Measurements from ENCODE around the gene KIF25.
"Not testable (repeated sequence)": the region's sequence is repeated elsewhere in the genome, so short reads cannot be mapped to it uniquely, and the experiment has no call there.

DNA sequence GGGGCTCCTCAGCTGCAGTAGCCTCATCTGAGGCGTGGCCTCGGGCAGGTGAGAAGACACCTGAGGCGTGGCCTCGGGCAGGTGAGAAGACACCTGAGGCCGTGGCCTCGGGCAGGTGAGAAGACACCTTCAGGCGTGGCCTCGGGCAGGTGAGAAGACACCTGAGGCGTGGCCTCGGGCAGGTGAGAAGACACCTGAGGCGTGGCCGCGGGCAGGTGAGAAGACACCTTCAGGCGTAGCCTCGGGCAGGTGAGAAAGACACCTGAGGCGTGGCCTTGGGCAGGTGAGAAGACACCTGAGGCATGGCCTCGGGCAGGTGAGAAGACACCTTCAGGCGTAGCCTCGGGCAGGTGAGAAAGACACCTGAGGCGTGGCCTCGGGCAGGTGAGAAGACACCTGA lies 4.0 kb downstream of the KIF25 start:
- TF ChIP-seq, protein P1, sequence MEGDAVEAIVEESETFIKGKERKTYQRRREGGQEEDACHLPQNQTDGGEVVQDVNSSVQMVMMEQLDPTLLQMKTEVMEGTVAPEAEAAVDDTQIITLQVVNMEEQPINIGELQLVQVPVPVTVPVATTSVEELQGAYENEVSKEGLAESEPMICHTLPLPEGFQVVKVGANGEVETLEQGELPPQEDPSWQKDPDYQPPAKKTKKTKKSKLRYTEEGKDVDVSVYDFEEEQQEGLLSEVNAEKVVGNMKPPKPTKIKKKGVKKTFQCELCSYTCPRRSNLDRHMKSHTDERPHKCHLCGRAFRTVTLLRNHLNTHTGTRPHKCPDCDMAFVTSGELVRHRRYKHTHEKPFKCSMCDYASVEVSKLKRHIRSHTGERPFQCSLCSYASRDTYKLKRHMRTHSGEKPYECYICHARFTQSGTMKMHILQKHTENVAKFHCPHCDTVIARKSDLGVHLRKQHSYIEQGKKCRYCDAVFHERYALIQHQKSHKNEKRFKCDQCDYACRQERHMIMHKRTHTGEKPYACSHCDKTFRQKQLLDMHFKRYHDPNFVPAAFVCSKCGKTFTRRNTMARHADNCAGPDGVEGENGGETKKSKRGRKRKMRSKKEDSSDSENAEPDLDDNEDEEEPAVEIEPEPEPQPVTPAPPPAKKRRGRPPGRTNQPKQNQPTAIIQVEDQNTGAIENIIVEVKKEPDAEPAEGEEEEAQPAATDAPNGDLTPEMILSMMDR (IDR thresholded peaks at IDR 0.05; ENCODE audit: low read depth, low read length), result not testable (repeated sequence)
- TF ChIP-seq POLR2A (IDR thresholded peaks at IDR 0.05; ENCODE audit: extremely low read depth, insufficient read length); MYC (IDR thresholded peaks at IDR 0.05; ENCODE audit: low read depth, low read length); MAX (IDR thresholded peaks at IDR 0.05; ENCODE audit: low read depth, low read length): not testable (repeated sequence)
